HAP-1 (cell line): ENCODE measurements around the gene ARMC12.

Source experiments
- DNase-seq, 2 experiments: peaks; one replicate each; pipeline ENCODE4 v3.0.0-alpha.2; 2016 to 2020; ENCODE audit warnings: low spot score in 2 of 2
- H3K27me3 ChIP-seq: fragments of 250-450 bp; sonication (Bioruptor Pico); 2 replicates; pipeline ENCODE4 v1.5.1; 2020; ENCODE audit warnings: low read depth, mild to moderate bottlenecking, moderate library complexity
- H3K36me3 ChIP-seq: fragments of 250-450 bp; sonication (Bioruptor Pico); replicated peaks from 2 replicates; pipeline ENCODE4 v1.5.1; 2020; ENCODE audit warnings: mild to moderate bottlenecking
- H3K4me1 ChIP-seq: fragments of 250-450 bp; sonication (Bioruptor Pico); 2 replicates; pipeline ENCODE4 v1.5.1; 2020; ENCODE audit warnings: mild to moderate bottlenecking
- H3K4me3 ChIP-seq: fragments of 250-450 bp; sonication (Bioruptor Pico); 2 replicates; pipeline ENCODE4 v1.5.1; 2020; ENCODE audit warnings: mild to moderate bottlenecking, moderate library complexity
- H3K9me3 ChIP-seq: fragments of 250-450 bp; sonication (Bioruptor Pico); 2 replicates; pipeline ENCODE4 v1.5.1; 2020; ENCODE audit warnings: mild to moderate bottlenecking, moderate library complexity
- in situ Hi-C: fragments of 300-500 bp; cut with MboI; formaldehyde crosslinking; loops from 3 replicates; pipeline ENCODE4 v1.14.3; 2020; ENCODE audit warnings: low sequenced_read_pairs, inconsistent platforms, mixed read lengths

ARMC12 gene

GRCh38 chr6:35735452-35735851, 1.4 kb upstream of the ARMC12 start:
- Histone ChIP-seq H3K27me3 (no peaks in the 10 kb centered on the region), H3K36me3 (no peaks in the 10 kb centered on the region), H3K9me3 (no peaks in the 10 kb centered on the region), H3K4me1 (peaks cover 34% of the 10 kb centered on the region), H3K4me3 (no peak overlapping the region)
- in situ Hi-C loops = loop anchor here (5.0 kb wide), 2 partner anchors 153 to 213 kb away; no protein-coding TSS in a partner anchor
- DNase-seq = no peak

GRCh38 chr6:35736253-35736894, 458 bp upstream of the ARMC12 start:
- Histone ChIP-seq H3K4me1 (peaks cover 30% of the 10 kb centered on the region), H3K9me3 (no peaks in the 10 kb centered on the region), H3K4me3 (no peak overlapping the region), H3K36me3 (no peaks in the 10 kb centered on the region), H3K27me3 (no peaks in the 10 kb centered on the region)
- peak; percentile 57 to 89 for DNase-seq
- in situ Hi-C loops = loop anchor here (5.0 kb wide), 2 partner anchors 154 to 214 kb away; no protein-coding TSS in a partner anchor

GRCh38 chr6:35737413-35738211, 780 bp downstream of the ARMC12 start:
- peak in 1 of 2 experiments; percentile 87 for DNase-seq
- Histone ChIP-seq H3K9me3 (no peaks in the 10 kb centered on the region), H3K4me1 (peaks cover 23% of the 10 kb centered on the region), H3K4me3 (no peak overlapping the region), H3K36me3 (no peaks in the 10 kb centered on the region), H3K27me3 (no peaks in the 10 kb centered on the region)
- in situ Hi-C loops = loop anchor here (5.0 kb wide), 2 partner anchors 155 to 215 kb away; no protein-coding TSS in a partner anchor

GRCh38 chr6:35739645-35740524, 3.1 kb downstream of the ARMC12 start:
- Histone ChIP-seq H3K9me3 (no peaks in the 10 kb centered on the region), H3K4me3 (no peak overlapping the region), H3K36me3 (no peaks in the 10 kb centered on the region), H3K27me3 (no peaks in the 10 kb centered on the region), H3K4me1 (peaks cover 20% of the 10 kb centered on the region)
- in situ Hi-C loops = loop anchor here (5.0 kb wide), 2 partner anchors 158 to 218 kb away; no protein-coding TSS in a partner anchor
- DNase-seq = peak; percentile 69 to 91

GRCh38 chr6:35742842-35743241, 6.0 kb downstream of the ARMC12 start:
- DNase-seq = no peak
- Histone ChIP-seq H3K27me3 (no peaks in the 10 kb centered on the region), H3K9me3 (no peaks in the 10 kb centered on the region; the same call in 1 of the 2 replicates), H3K36me3 (no peaks in the 10 kb centered on the region), H3K4me3 (no peak overlapping the region), H3K4me1 (peaks cover 17% of the 10 kb centered on the region)
- in situ Hi-C loops = no loop called here

- peaks cover 2% of the 10 kb centered on the region for H3K4me1 ChIP-seq
- DNase-seq = no peak
- no peaks in the 10 kb centered on the region for H3K36me3 ChIP-seq
- H3K9me3 ChIP-seq = peaks cover 2% of the 10 kb centered on the region; the same call in 1 of the 2 replicates
- in situ Hi-C loops = no loop called here
- H3K27me3 ChIP-seq = no peaks in the 10 kb centered on the region
- no peak overlapping the region for H3K4me3 ChIP-seq
These were observed 8.7 kb downstream of the ARMC12 start for GRCh38 chr6:35745509-35745908.

- Histone ChIP-seq H3K36me3 (no peaks in the 10 kb centered on the region), H3K27me3 (no peaks in the 10 kb centered on the region), H3K9me3 (peaks cover 2% of the 10 kb centered on the region; the same call in 1 of the 2 replicates), H3K4me1 (no peaks in the 10 kb centered on the region), H3K4me3 (no peak overlapping the region)
- DNase-seq = no peak
- in situ Hi-C loops = no loop called here
These were observed 9.7 kb downstream of the ARMC12 start for GRCh38 chr6:35746516-35746915.

- Histone ChIP-seq H3K4me1 (no peaks in the 10 kb centered on the region), H3K36me3 (no peaks in the 10 kb centered on the region), H3K27me3 (no peaks in the 10 kb centered on the region), H3K4me3 (no peak overlapping the region), H3K9me3 (peaks cover 2% of the 10 kb centered on the region; the same call in 1 of the 2 replicates)
- in situ Hi-C loops = no loop called here
- DNase-seq = no peak
These were observed 11.0 kb downstream of the ARMC12 start for GRCh38 chr6:35747877-35748276.

- DNase-seq = no peak
- no peaks in the 10 kb centered on the region for H3K4me1 ChIP-seq
- H3K4me3 ChIP-seq = no peak overlapping the region
- in situ Hi-C loops = no loop called here
- peaks cover 2% of the 10 kb centered on the region; the same call in 1 of the 2 replicates for H3K9me3 ChIP-seq
- no peaks in the 10 kb centered on the region for H3K36me3 ChIP-seq
- H3K27me3 ChIP-seq = no peaks in the 10 kb centered on the region
These were observed 13.7 kb downstream of the ARMC12 start for GRCh38 chr6:35750557-35750956.

GRCh38 chr6:35751594-35751993, 14.8 kb downstream of the ARMC12 start:
- Histone ChIP-seq H3K4me1 (no peaks in the 10 kb centered on the region), H3K27me3 (no peaks in the 10 kb centered on the region), H3K4me3 (no peak overlapping the region), H3K9me3 (peaks cover 2% of the 10 kb centered on the region; the same call in 1 of the 2 replicates), H3K36me3 (no peaks in the 10 kb centered on the region)
- in situ Hi-C loops = no loop called here
- DNase-seq = no peak

- no peak for DNase-seq
- H3K27me3 ChIP-seq = no peaks in the 10 kb centered on the region
- H3K4me3 ChIP-seq = no peak overlapping the region
- H3K36me3 ChIP-seq = no peaks in the 10 kb centered on the region
- in situ Hi-C loops = no loop called here
- H3K4me1 ChIP-seq = no peaks in the 10 kb centered on the region
- peaks cover 2% of the 10 kb centered on the region; the same call in 1 of the 2 replicates for H3K9me3 ChIP-seq
These were observed 15.5 kb downstream of the ARMC12 start for GRCh38 chr6:35752330-35752729.

GRCh38 chr6:35754452-35755277, 17.8 kb downstream of the ARMC12 start:
- in situ Hi-C loops = no loop called here
- Histone ChIP-seq H3K9me3 (no peaks in the 10 kb centered on the region; the same call in 1 of the 2 replicates), H3K27me3 (no peaks in the 10 kb centered on the region), H3K4me1 (no peaks in the 10 kb centered on the region), H3K4me3 (no peak overlapping the region), H3K36me3 (no peaks in the 10 kb centered on the region)
- DNase-seq = no peak
